Neural cell (in vitro differentiated cells): Measurements from ENCODE around the gene TNFRSF19. TPM values are rescaled to one million over a fixed set of nuclear protein-coding genes. Genes with fewer than 3 reads are reported as not detected.

Experiments
- H2AFZ ChIP-seq: fragments of 200-600, 300-800 bp; sonication (generic), shearing (Covaris generic); 2 replicates; pipeline ENCODE4 v1.6.0; 2014; ENCODE audit warnings: low read depth, mild to moderate bottlenecking, antibody characterized with exemption, low read length, moderate library complexity
- H3F3A ChIP-seq: fragments of 200-600 bp; shearing (Covaris generic); 2 replicates; pipeline ENCODE4 v1.6.1; 2016; ENCODE audit warnings: mild to moderate bottlenecking, moderate library complexity, mixed read lengths, antibody characterized with exemption, low read length; ENCODE audit not compliant: insufficient read depth, poor library complexity, severe bottlenecking
- H3K27ac ChIP-seq: fragments of 200-600, 300-800 bp; sonication (generic), shearing (Covaris generic); 2 replicates; pipeline ENCODE4 v1.5.1; 2014; ENCODE audit warnings: mild to moderate bottlenecking, low read length, moderate library complexity
- H3K27me3 ChIP-seq: fragments of 300-800, 200-600 bp; sonication (generic), shearing (Covaris generic); 2 replicates; pipeline ENCODE4 v1.6.0; 2014; ENCODE audit warnings: mild to moderate bottlenecking, low read depth, low read length, moderate library complexity; ENCODE audit not compliant: insufficient read depth
- H3K36me3 ChIP-seq: fragments of 300-800, 200-600 bp; sonication (generic), shearing (Covaris generic); 2 replicates; pipeline ENCODE4 v1.5.1; 2014; ENCODE audit warnings: mild to moderate bottlenecking, antibody characterized with exemption, low read length, moderate library complexity; ENCODE audit not compliant: insufficient read depth
- H3K4me2 ChIP-seq: fragments of 300-800, 200-600 bp; sonication (generic), shearing (Covaris generic); 2 replicates; pipeline ENCODE4 v1.6.0; 2014; ENCODE audit warnings: mild to moderate bottlenecking, low read length
- H3K4me3 ChIP-seq: fragments of 300-800, 200-600 bp; sonication (generic), shearing (Covaris generic); 2 replicates; pipeline ENCODE4 v1.5.1; 2014; ENCODE audit warnings: mild to moderate bottlenecking, low read length, moderate library complexity
- H3K79me2 ChIP-seq: fragments of 200-600 bp; shearing (Covaris generic); replicated peaks from 2 replicates; pipeline ENCODE4 v1.6.0; 2014; ENCODE audit warnings: mild to moderate bottlenecking, low read length, moderate library complexity; ENCODE audit not compliant: insufficient read depth
- H3K9ac ChIP-seq: fragments of 300-800, 200-600 bp; sonication (generic), shearing (Covaris generic); 2 replicates; pipeline ENCODE4 v1.6.1; 2016; ENCODE audit warnings: mild to moderate bottlenecking, low read length, mixed read lengths
- H3K9me2 ChIP-seq: fragments of 200-600 bp; shearing (Covaris generic); 2 replicates; pipeline ENCODE4 v1.6.1; 2016; ENCODE audit warnings: mild to moderate bottlenecking, low read length, mixed read lengths; ENCODE audit not compliant: insufficient read depth
- H3K9me3 ChIP-seq: fragments of 200-600, 300-800 bp; sonication (generic), shearing (Covaris generic); 2 replicates; pipeline ENCODE4 v1.6.1; 2016; ENCODE audit warnings: mild to moderate bottlenecking, mixed run types, low read length, moderate library complexity, mixed read lengths
- H4K20me1 ChIP-seq: fragments of 200-600 bp; shearing (Covaris generic); 2 replicates; pipeline ENCODE4 v1.6.1; 2016; ENCODE audit warnings: mild to moderate bottlenecking, mixed run types; ENCODE audit not compliant: insufficient read depth
- CTCF ChIP-seq: fragments of 450-650 bp; IDR thresholded peaks from 2 replicates; pipeline ENCODE4 v1.5.1; 2014; ENCODE audit warnings: antibody characterized with exemption, mild to moderate bottlenecking, moderate library complexity; ENCODE audit not compliant: poor library complexity, severe bottlenecking
- EP300 ChIP-seq: fragments of 450-650 bp; conservative IDR thresholded peaks from 2 replicates; pipeline ENCODE4 v1.6.1; 2014; ENCODE audit warnings: antibody characterized with exemption, mild to moderate bottlenecking, moderate library complexity; ENCODE audit not compliant: poor library complexity, severe bottlenecking
- EZH2 ChIP-seq: fragments of 200-600, 300-800 bp; shearing (Covaris generic), sonication (generic); IDR thresholded peaks from 2 replicates; pipeline ENCODE4 v1.6.1; 2014; ENCODE audit warnings: antibody characterized with exemption, low read length, borderline replicate concordance, mild to moderate bottlenecking; ENCODE audit not compliant: insufficient read depth, poor library complexity, severe bottlenecking
- MXI1 ChIP-seq: fragments of 450-650 bp; conservative IDR thresholded peaks from 2 replicates; pipeline ENCODE4 v1.6.1; 2014; ENCODE audit warnings: antibody characterized with exemption, mild to moderate bottlenecking; ENCODE audit not compliant: poor library complexity, severe bottlenecking
- POLR2AphosphoS5 ChIP-seq: IDR thresholded peaks from 2 replicates; pipeline ENCODE4 v1.6.1; 2012
- RAD21 ChIP-seq: fragments of 450-650 bp; conservative IDR thresholded peaks from 2 replicates; pipeline ENCODE4 v1.6.1; 2014; ENCODE audit warnings: antibody characterized with exemption, mild to moderate bottlenecking, moderate library complexity
- REST ChIP-seq: IDR thresholded peaks from 2 replicates; pipeline ENCODE4 v1.6.1; 2012; ENCODE audit warnings: borderline replicate concordance
- SMC3 ChIP-seq: fragments of 450-650 bp; conservative IDR thresholded peaks from 2 replicates; pipeline ENCODE4 v1.6.1; 2014; ENCODE audit warnings: antibody characterized with exemption, mild to moderate bottlenecking, moderate library complexity; ENCODE audit not compliant: poor library complexity
- TAF1 ChIP-seq: IDR thresholded peaks from 2 replicates; pipeline ENCODE4 v1.6.1; 2012; ENCODE audit warnings: low read depth
- polyA plus RNA-seq: library from polyadenylated mRNA; depleted of rRNA; stranded (reverse); fragments of >200 nt; gene quantifications from 2 replicates; pipeline ENCODE4 v1.2.3, GENCODE V29; 2014

TNFRSF19 gene
- polyA plus RNA-seq, 1 donor from 2014 or later, result 3.3 TPM

GRCh38 chr13:23609414-23609760, 39.2 kb downstream of the TNFRSF19 start:
- Histone ChIP-seq H3K36me3 (no peaks in the 10 kb centered on the region), H3K9me3 (no peaks in the 10 kb centered on the region), H3K27me3 (no peaks in the 10 kb centered on the region), H3K79me2 (no peaks in the 10 kb centered on the region), H3K4me2 (no peak overlapping the region), H2AFZ (no peak overlapping the region), H3K4me3 (no peak overlapping the region), H3K9ac (no peak overlapping the region), H3K27ac (no peak overlapping the region), H3K9me2 (no peaks in the 10 kb centered on the region), H3F3A (no peaks in the 10 kb centered on the region), H4K20me1 (no peaks in the 10 kb centered on the region)
- TF ChIP-seq TAF1 (no peak), REST (no peak), SMC3 (no peak), EZH2 (no peak), CTCF (no peak), RAD21 (no peak), POLR2AphosphoS5 (no peak), MXI1 (no peak), EP300 (no peak)

GRCh38 chr13:23609874-23610576, 39.8 kb downstream of the TNFRSF19 start:
- no peaks in the 10 kb centered on the region for H4K20me1 ChIP-seq
- H3K4me2 ChIP-seq, result no peak overlapping the region
- no peak overlapping the region for H3K27ac ChIP-seq
- H3F3A ChIP-seq, result no peaks in the 10 kb centered on the region
- no peaks in the 10 kb centered on the region for H3K36me3 ChIP-seq
- H3K79me2 ChIP-seq, result no peaks in the 10 kb centered on the region
- TF ChIP-seq RAD21 (no peak), TAF1 (no peak), EZH2 (no peak), CTCF (no peak), MXI1 (no peak), POLR2AphosphoS5 (no peak), REST (no peak), SMC3 (no peak), EP300 (no peak)
- no peaks in the 10 kb centered on the region for H3K27me3 ChIP-seq
- H3K4me3 ChIP-seq, result no peak overlapping the region
- no peak overlapping the region for H2AFZ ChIP-seq
- H3K9me2 ChIP-seq, result no peaks in the 10 kb centered on the region
- no peaks in the 10 kb centered on the region for H3K9me3 ChIP-seq
- no peak overlapping the region for H3K9ac ChIP-seq
